Mesendoderm (in vitro differentiated cells): ENCODE results near the gene TET1.
"Not testable (repeated sequence)": the region's sequence is repeated elsewhere in the genome, so short reads cannot be mapped to it uniquely, and the experiment has no call there.

Experiments used
- DNase-seq: peaks from one replicate; pipeline ENCODE4 v3.0.0; 2013
- H2AK5ac ChIP-seq: 2 replicates; pipeline ENCODE4 v1.6.1; 2013; ENCODE audit warnings: low read length, inconsistent platforms
- H2BK120ac ChIP-seq: 2 replicates; pipeline ENCODE4 v1.6.1; 2013; ENCODE audit warnings: low read depth, mild to moderate bottlenecking, low read length, moderate library complexity, mixed read lengths
- H2BK15ac ChIP-seq: replicated peaks from 2 replicates; pipeline ENCODE4 v1.6.1; 2013; ENCODE audit warnings: low read depth, mild to moderate bottlenecking, moderate library complexity
- H2BK5ac ChIP-seq: 2 replicates; pipeline ENCODE4 v1.6.1; 2013; ENCODE audit warnings: low read length, inconsistent platforms
- H3K18ac ChIP-seq: 2 replicates; pipeline ENCODE4 v1.6.1; 2013; ENCODE audit warnings: mild to moderate bottlenecking, low read length, mixed read lengths
- H3K23ac ChIP-seq: one replicate; pipeline ENCODE4 v1.6.1; 2013; ENCODE audit warnings: low read length
- H3K27ac ChIP-seq: 2 replicates; pipeline ENCODE4 v1.5.1; 2013; ENCODE audit warnings: low read depth, mild to moderate bottlenecking, inconsistent platforms, low read length, moderate library complexity
- H3K27me3 ChIP-seq: 2 replicates; pipeline ENCODE4 v1.6.1; 2013; ENCODE audit warnings: low read length, control low read depth, mild to moderate bottlenecking, inconsistent platforms; ENCODE audit not compliant: insufficient read depth, poor library complexity
- H3K36me3 ChIP-seq: 2 replicates; pipeline ENCODE4 v1.6.1; 2013; ENCODE audit warnings: low read length, inconsistent platforms; ENCODE audit not compliant: control insufficient read depth, insufficient read depth
- H3K4ac ChIP-seq: one replicate; pipeline ENCODE4 v1.6.1; 2013; ENCODE audit warnings: low read depth, mild to moderate bottlenecking, low read length, moderate library complexity
- H3K4me1 ChIP-seq: 2 replicates; pipeline ENCODE4 v1.6.1; 2013; ENCODE audit warnings: low read depth, low read length, inconsistent platforms; ENCODE audit not compliant: control insufficient read depth
- H3K4me2 ChIP-seq: 2 replicates; pipeline ENCODE4 v1.6.1; 2013; ENCODE audit warnings: low read length
- H3K4me3 ChIP-seq: 2 replicates; pipeline ENCODE4 v1.5.1; 2013; ENCODE audit warnings: mild to moderate bottlenecking, low read length
- H3K56ac ChIP-seq: one replicate; pipeline ENCODE4 v1.6.1; 2013; ENCODE audit warnings: low read length
- H3K79me1 ChIP-seq: 2 replicates; pipeline ENCODE4 v1.6.1; 2013; ENCODE audit warnings: low read length, inconsistent platforms
- H3K79me2 ChIP-seq: 2 replicates; pipeline ENCODE4 v1.6.1; 2013; ENCODE audit warnings: mild to moderate bottlenecking, low read length; ENCODE audit not compliant: control insufficient read depth, insufficient read depth
- H3K9ac ChIP-seq: 2 replicates; pipeline ENCODE4 v1.6.1; 2013; ENCODE audit warnings: low read length, inconsistent platforms
- H4K5ac ChIP-seq: one replicate; pipeline ENCODE4 v1.6.1; 2013; ENCODE audit warnings: low read length
- H4K8ac ChIP-seq: one replicate; pipeline ENCODE4 v1.6.1; 2013; ENCODE audit warnings: low read depth, mild to moderate bottlenecking, control low read depth, low read length, moderate library complexity
- WGBS: extraction: QIAGEN DNeasy Blood & Tissue Kit; methylation state at CpG from one replicate; pipeline ENCODE4 v1.1.7; 2013; ENCODE audit warnings: low lambda C conversion rate, missing lambda C conversion rate; ENCODE audit not compliant: insufficient coverage; ENCODE audit errors: extremely low coverage; 5-methylcytosine and 5-hydroxymethylcytosine counted together

TET1 gene

GRCh38 chr10:68603766-68604165 lies 43.6 kb downstream of the TET1 start:
- no peak overlapping the region for H4K8ac ChIP-seq
- peaks cover 12% of the 10 kb centered on the region for H3K4me1 ChIP-seq
- peaks cover 10% of the 10 kb centered on the region for H3K79me2 ChIP-seq
- no peak overlapping the region for H3K4ac ChIP-seq
- DNase-seq, result no peak
- no peaks in the 10 kb centered on the region for H3K36me3 ChIP-seq
- no CpG with 5 or more reads among the region's 3 CpGs for WGBS
- no peak overlapping the region for H2AK5ac ChIP-seq
- H3K4me3 ChIP-seq, result no peak overlapping the region
- H2BK15ac ChIP-seq, result no peak overlapping the region
- H3K9ac ChIP-seq, result no peak overlapping the region
- H3K27ac ChIP-seq, result no peak overlapping the region
- no peak overlapping the region for H3K56ac ChIP-seq
- no peak overlapping the region for H2BK120ac ChIP-seq
- H2BK5ac ChIP-seq, result no peak overlapping the region
- H3K79me1 ChIP-seq, result peaks cover 6% of the 10 kb centered on the region
- H3K27me3 ChIP-seq, result no peaks in the 10 kb centered on the region
- H4K5ac ChIP-seq, result no peak overlapping the region
- H3K18ac ChIP-seq, result no peak overlapping the region
- no peak overlapping the region for H3K4me2 ChIP-seq
- no peak overlapping the region for H3K23ac ChIP-seq

GRCh38 chr10:68604441-68604840 lies 44.3 kb downstream of the TET1 start:
- WGBS, result no CpG with 5 or more reads among the region's 1 CpG
- DNase-seq, result no peak
- Histone ChIP-seq H3K27me3 (no peaks in the 10 kb centered on the region), H3K9ac (no peak overlapping the region), H3K4ac (no peak overlapping the region), H4K8ac (no peak overlapping the region), H3K4me2 (no peak overlapping the region), H4K5ac (no peak overlapping the region), H3K79me1 (peaks cover 2% of the 10 kb centered on the region), H2BK120ac (no peak overlapping the region), H3K4me1 (peaks cover 6% of the 10 kb centered on the region), H3K27ac (no peak overlapping the region), H3K36me3 (no peaks in the 10 kb centered on the region), H3K56ac (no peak overlapping the region), H3K23ac (no peak overlapping the region), H3K4me3 (no peak overlapping the region), H3K79me2 (peaks cover 6% of the 10 kb centered on the region), H3K18ac (no peak overlapping the region), H2BK15ac (no peak overlapping the region), H2BK5ac (no peak overlapping the region), H2AK5ac (no peak overlapping the region)

- no peak overlapping the region for H3K4ac ChIP-seq
- no peak overlapping the region for H4K8ac ChIP-seq
- H3K9ac ChIP-seq, result no peak overlapping the region
- no peaks in the 10 kb centered on the region for H3K36me3 ChIP-seq
- no peak overlapping the region for H2BK5ac ChIP-seq
- no peak overlapping the region for H3K56ac ChIP-seq
- no peak overlapping the region for H3K23ac ChIP-seq
- no peak overlapping the region for H2AK5ac ChIP-seq
- no peak overlapping the region for H3K4me3 ChIP-seq
- H3K27ac ChIP-seq, result no peak overlapping the region
- no peaks in the 10 kb centered on the region for H3K4me1 ChIP-seq
- WGBS, result no CpG with 5 or more reads among the region's 5 CpGs
- H3K79me2 ChIP-seq, result peaks cover 6% of the 10 kb centered on the region
- no peak overlapping the region for H3K18ac ChIP-seq
- no peak overlapping the region for H4K5ac ChIP-seq
- no peaks in the 10 kb centered on the region for H3K27me3 ChIP-seq
- H3K4me2 ChIP-seq, result no peak overlapping the region
- no peak for DNase-seq
- no peak overlapping the region for H2BK120ac ChIP-seq
- H2BK15ac ChIP-seq, result no peak overlapping the region
- peaks cover 2% of the 10 kb centered on the region for H3K79me1 ChIP-seq
Measured at GRCh38 chr10:68606918-68607317, 46.8 kb downstream of the TET1 start.

GRCh38 chr10:68610023-68610422 lies 49.9 kb downstream of the TET1 start:
- H3K4me3 ChIP-seq, H3K79me1 ChIP-seq, H3K36me3 ChIP-seq, H3K4me2 ChIP-seq, H2BK5ac ChIP-seq, H3K4me1 ChIP-seq, H3K27me3 ChIP-seq, H3K23ac ChIP-seq, H3K4ac ChIP-seq, H4K5ac ChIP-seq, H3K79me2 ChIP-seq, H3K18ac ChIP-seq, H2AK5ac ChIP-seq, H2BK15ac ChIP-seq, H4K8ac ChIP-seq, DNase-seq, H3K9ac ChIP-seq, H3K27ac ChIP-seq, H2BK120ac ChIP-seq, H3K56ac ChIP-seq: not testable (repeated sequence)
- WGBS, result no CpG with 5 or more reads among the region's 10 CpGs

- Histone ChIP-seq H4K8ac (no peak overlapping the region), H3K56ac (no peak overlapping the region), H3K79me2 (no peaks in the 10 kb centered on the region), H2BK120ac (no peak overlapping the region), H3K36me3 (no peaks in the 10 kb centered on the region), H3K27me3 (no peaks in the 10 kb centered on the region), H3K4ac (no peak overlapping the region), H3K27ac (no peak overlapping the region), H4K5ac (no peak overlapping the region), H3K18ac (no peak overlapping the region), H2AK5ac (no peak overlapping the region), H3K79me1 (no peaks in the 10 kb centered on the region), H3K23ac (no peak overlapping the region), H3K4me1 (no peaks in the 10 kb centered on the region), H2BK5ac (no peak overlapping the region), H3K4me3 (no peak overlapping the region), H3K4me2 (no peak overlapping the region), H2BK15ac (no peak overlapping the region), H3K9ac (no peak overlapping the region)
- DNase-seq, result no peak
- no CpG with 5 or more reads among the region's 3 CpGs for WGBS
Measured at GRCh38 chr10:68611227-68611626, 51.1 kb downstream of the TET1 start.

DNA sequence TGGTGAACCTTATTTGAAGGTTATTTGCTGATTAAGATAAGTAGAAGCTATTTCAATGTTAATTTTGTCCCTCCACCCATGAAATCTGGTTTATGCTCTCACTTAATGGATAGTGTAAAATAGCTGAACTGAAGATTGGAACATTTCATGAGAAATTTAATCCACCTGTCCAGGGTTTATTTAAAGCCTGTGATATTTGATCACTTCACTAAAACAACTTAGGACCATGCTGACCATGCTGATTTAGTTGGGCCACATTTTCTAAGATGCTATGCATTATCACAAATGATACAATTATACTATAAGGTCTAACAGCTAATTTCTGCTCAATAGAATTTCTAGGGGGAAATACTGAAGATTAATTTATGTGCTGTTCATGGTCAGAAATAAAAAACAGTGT lies 53.8 kb downstream of the TET1 start:
- H3K27me3 ChIP-seq, H4K5ac ChIP-seq, H4K8ac ChIP-seq, H2BK120ac ChIP-seq, H2BK5ac ChIP-seq, H3K79me1 ChIP-seq, H2AK5ac ChIP-seq, H3K4ac ChIP-seq, H3K36me3 ChIP-seq, H3K56ac ChIP-seq, H3K4me3 ChIP-seq, H3K4me2 ChIP-seq, H3K18ac ChIP-seq, H3K79me2 ChIP-seq, H3K9ac ChIP-seq, H3K4me1 ChIP-seq, DNase-seq, H3K27ac ChIP-seq, H2BK15ac ChIP-seq, H3K23ac ChIP-seq: not testable (repeated sequence)
